Gastroesophageal sphincter (tissue), 4 donors: ENCODE results near the gene LRBA. TPM values are rescaled to one million over a fixed set of nuclear protein-coding genes. Genes with fewer than 3 reads are reported as not detected.

Experiments used
- ATAC-seq: fragments of 150-250 bp; one replicate; pipeline ENCODE4 v1.9.1; 2016; ENCODE audit warnings: mild to moderate bottlenecking, moderate library complexity
- H3K27ac ChIP-seq, 4 donors: fragments of 200-600 bp; sonication (generic) in 3 of 4; 1 replicate in 3 of 4; 2 replicates in 1 of 4; pipeline ENCODE4 v1.5.1; 2016 to 2019
- H3K27me3 ChIP-seq: fragments of 200-600 bp; sonication (generic); one replicate; pipeline ENCODE4 v1.5.1; 2019
- H3K36me3 ChIP-seq, 2 donors: fragments of 200-600 bp; sonication (generic); one replicate each; pipeline ENCODE4 v1.5.1; 2019; ENCODE audit warnings: control low read depth in 1 of 2
- H3K4me1 ChIP-seq, 3 donors: fragments of 200-600 bp; sonication (generic); 1 replicate in 2 of 3; 2 replicates in 1 of 3; pipeline ENCODE4 v1.5.1; 2016 to 2019; ENCODE audit warnings: control low read depth in 2 of 3
- H3K4me3 ChIP-seq, 2 donors: fragments of 200-600 bp; sonication (generic); one replicate each; pipeline ENCODE4 v1.5.1; 2019; ENCODE audit warnings: mild to moderate bottlenecking in 1 of 2, moderate library complexity in 1 of 2
- H3K9me3 ChIP-seq, 3 donors: fragments of 200-600 bp; sonication (generic); one replicate each; pipeline ENCODE4 v1.5.1; 2017 to 2019; ENCODE audit warnings: control low read depth in 2 of 3
- EP300 ChIP-seq: sonication (generic); formaldehyde crosslinking; IDR thresholded peaks from one replicate; pipeline ENCODE4 v1.6.1; 2017; ENCODE audit warnings: antibody characterized with exemption, mild to moderate bottlenecking
- POLR2A ChIP-seq, 2 donors: fragments of 450-650 bp; IDR thresholded peaks; one replicate each; pipeline ENCODE4 v1.6.1; 2017; ENCODE audit warnings: antibody characterized with exemption in 2 of 2, mild to moderate bottlenecking in 2 of 2, moderate library complexity in 1 of 2
- POLR2AphosphoS5 ChIP-seq: sonication (generic); formaldehyde crosslinking; IDR thresholded peaks from one replicate; pipeline ENCODE4 v1.6.1; 2017; ENCODE audit warnings: antibody characterized with exemption
- WGBS, 2 donors: methylation state at CpG; one replicate each; pipeline ENCODE4 v1.1.5; 2018; ENCODE audit warnings: low coverage in 1 of 2; 5-methylcytosine and 5-hydroxymethylcytosine counted together
- total RNA-seq, 4 donors: library from RNA; depleted of rRNA; stranded (reverse); fragments of >200 nt; gene quantifications; one replicate each; pipeline ENCODE4 v1.1.0, GENCODE V29; 2016
- TF ChIP-seq, protein P1 (sequence below), 4 experiments: fragments of 200-600 bp in 2 of 4; fragments of 450-650 bp in 2 of 4; sonication (generic) in 1 of 4; IDR thresholded peaks; one replicate each; pipeline ENCODE4 v1.5.1; 2017 to 2019; ENCODE audit warnings: antibody characterized with exemption in 4 of 4, mild to moderate bottlenecking in 2 of 4, moderate library complexity in 2 of 4

The LRBA gene
- total RNA-seq, 4 donors from 2014 or later = 18.4 to 35.0 (median 23.2) TPM

DNA sequence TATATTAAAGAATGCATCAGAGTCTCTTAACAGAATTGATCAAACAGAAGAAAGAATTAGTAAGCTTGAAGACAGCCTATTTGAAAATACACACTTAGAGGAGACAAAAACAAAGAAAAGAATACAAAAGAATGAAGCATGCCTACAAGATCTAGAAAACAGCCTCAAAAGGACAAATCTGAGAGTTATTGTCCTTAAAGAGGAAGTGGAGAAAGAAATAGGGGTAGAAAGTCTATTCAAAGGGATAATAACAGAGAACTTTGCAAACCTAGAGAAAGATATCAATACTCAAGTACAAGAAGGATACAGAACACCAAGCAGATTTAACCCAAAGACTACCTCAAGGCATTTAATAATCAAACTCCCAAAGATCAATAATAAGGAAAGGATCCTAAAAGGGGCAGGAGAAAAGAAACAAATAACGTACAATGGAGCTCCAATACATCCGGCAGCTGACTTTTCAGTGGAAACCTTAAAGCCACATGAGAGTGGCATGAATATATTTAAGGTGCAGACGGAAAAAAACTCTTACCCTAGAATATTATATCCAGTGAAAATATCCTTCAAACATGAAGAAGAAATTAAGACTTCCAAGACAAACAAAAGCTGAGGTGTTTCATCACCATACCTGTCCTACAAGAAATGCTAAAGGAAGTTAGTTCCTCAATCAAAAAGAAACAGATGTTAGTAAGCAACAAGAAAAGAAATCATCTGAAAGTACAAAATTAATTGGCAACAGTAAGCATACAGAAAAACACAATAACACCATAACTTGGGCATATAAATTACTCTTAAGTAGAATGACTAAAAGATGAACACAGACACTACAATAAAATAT lies 36.1 kb downstream of the LRBA start:
- TF ChIP-seq, protein P1, sequence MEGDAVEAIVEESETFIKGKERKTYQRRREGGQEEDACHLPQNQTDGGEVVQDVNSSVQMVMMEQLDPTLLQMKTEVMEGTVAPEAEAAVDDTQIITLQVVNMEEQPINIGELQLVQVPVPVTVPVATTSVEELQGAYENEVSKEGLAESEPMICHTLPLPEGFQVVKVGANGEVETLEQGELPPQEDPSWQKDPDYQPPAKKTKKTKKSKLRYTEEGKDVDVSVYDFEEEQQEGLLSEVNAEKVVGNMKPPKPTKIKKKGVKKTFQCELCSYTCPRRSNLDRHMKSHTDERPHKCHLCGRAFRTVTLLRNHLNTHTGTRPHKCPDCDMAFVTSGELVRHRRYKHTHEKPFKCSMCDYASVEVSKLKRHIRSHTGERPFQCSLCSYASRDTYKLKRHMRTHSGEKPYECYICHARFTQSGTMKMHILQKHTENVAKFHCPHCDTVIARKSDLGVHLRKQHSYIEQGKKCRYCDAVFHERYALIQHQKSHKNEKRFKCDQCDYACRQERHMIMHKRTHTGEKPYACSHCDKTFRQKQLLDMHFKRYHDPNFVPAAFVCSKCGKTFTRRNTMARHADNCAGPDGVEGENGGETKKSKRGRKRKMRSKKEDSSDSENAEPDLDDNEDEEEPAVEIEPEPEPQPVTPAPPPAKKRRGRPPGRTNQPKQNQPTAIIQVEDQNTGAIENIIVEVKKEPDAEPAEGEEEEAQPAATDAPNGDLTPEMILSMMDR (IDR thresholded peaks at IDR 0.05) = no peak
- no peak for ATAC-seq
- Histone ChIP-seq H3K9me3 (no peaks in the 10 kb centered on the region), H3K36me3 (no peaks in the 10 kb centered on the region), H3K27me3 (no peaks in the 10 kb centered on the region), H3K4me1 (no peaks in the 10 kb centered on the region), H3K4me3 (no peak overlapping the region), H3K27ac (no peak overlapping the region)
- 95 to 96% methylated on average over 3 of the region's 3 CpGs for WGBS, 2 donors

DNA sequence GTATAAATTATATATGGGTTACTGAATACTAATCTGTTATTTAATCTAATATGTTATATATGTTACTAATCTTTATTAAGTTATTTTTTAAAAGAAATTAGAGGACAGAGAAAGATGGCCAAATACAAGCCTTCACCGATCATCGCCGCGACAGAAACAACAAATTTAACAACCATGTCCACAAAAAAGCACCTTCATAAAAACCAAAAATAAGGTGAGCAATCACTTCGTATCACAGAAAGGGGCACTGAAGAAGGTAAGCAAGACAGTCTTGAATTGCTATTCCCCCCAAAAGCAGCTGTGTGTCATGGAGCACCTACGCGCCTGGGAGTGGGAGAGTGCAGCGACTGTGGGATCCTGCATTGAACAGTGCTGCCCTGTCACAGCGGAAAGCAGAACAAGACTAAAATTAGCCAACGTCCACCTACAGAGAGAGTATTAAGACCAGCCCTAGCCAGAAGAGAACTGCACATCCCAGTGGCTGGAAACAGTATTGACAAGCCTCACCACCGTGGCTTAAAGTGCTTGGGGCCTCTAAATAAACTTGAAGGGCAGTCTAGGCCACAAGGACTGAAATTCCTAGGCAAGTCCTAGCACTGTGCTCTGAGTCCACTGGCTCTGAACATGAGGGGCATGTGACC lies 38.5 kb downstream of the LRBA start:
- H3K27ac ChIP-seq = no peak overlapping the region
- no peak for ATAC-seq
- H3K4me1 ChIP-seq = no peaks in the 10 kb centered on the region
- H3K4me3 ChIP-seq = no peak overlapping the region
- no peaks in the 10 kb centered on the region for H3K9me3 ChIP-seq
- no peaks in the 10 kb centered on the region for H3K36me3 ChIP-seq
- H3K27me3 ChIP-seq = no peaks in the 10 kb centered on the region
- WGBS, 2 donors = 82 to 88% methylated on average over 6 to 10 of the region's 11 CpGs
- TF ChIP-seq, protein P1 (IDR thresholded peaks at IDR 0.05) = no peak
- no peak for TF ChIP-seq EP300
- TF ChIP-seq POLR2AphosphoS5 = no peak
- TF ChIP-seq POLR2A (IDR thresholded peaks at IDR 0.05) = no peak

DNA sequence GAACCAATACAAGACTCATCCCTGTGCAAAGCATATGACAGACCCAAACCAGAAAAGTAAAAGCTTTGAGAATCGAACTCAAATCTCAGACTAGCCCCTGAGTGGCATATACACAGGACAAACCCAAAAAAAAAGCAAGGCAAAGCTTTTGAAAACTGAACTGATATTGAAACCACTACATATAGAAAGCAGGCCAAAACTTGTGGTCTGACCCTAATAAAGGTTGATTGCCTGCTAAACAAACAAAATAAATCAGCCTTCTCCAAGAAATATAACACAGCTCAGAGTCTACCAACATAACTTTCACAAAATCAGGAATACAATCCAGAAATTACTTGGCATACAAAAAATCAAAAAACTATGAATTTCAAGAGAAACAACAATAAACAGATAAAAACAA lies 40.3 kb downstream of the LRBA start:
- no peaks in the 10 kb centered on the region for H3K36me3 ChIP-seq
- H3K4me3 ChIP-seq = no peak overlapping the region
- no peak overlapping the region for H3K27ac ChIP-seq
- H3K9me3 ChIP-seq = no peaks in the 10 kb centered on the region
- no peak for TF ChIP-seq POLR2AphosphoS5
- TF ChIP-seq, protein P1 (IDR thresholded peaks at IDR 0.05) = no peak
- TF ChIP-seq EP300 = no peak
- no peak for TF ChIP-seq POLR2A (IDR thresholded peaks at IDR 0.05)
- H3K4me1 ChIP-seq = no peaks in the 10 kb centered on the region
- 90% methylated on average over 1 of the region's 1 CpG; no CpG with 5 or more reads in 1 of the 2 donors for WGBS, 2 donors
- H3K27me3 ChIP-seq = no peaks in the 10 kb centered on the region
- ATAC-seq = no peak

DNA sequence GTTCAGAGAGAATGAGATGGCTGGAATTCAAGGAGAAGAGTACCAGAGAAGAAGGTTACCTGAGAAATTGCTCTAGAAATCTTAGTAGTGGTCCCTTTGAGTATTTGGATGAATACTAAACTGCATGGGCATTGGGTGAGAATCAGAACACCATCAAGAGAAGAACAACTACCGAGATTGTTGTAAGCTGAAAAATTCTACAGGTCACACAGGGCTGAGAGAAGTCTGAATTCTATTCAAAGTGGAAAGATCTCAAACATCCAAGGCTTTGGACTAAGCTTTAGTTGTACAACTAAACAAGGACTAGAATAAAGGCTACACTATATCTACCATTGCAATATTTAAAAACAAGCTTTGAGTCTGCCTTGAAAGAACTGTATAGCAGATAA lies 40.8 kb downstream of the LRBA start:
- TF ChIP-seq, protein P1 (IDR thresholded peaks at IDR 0.05) = no peak
- TF ChIP-seq EP300 = no peak
- no peak for TF ChIP-seq POLR2AphosphoS5
- no peak for TF ChIP-seq POLR2A (IDR thresholded peaks at IDR 0.05)
- Histone ChIP-seq H3K27me3 (no peaks in the 10 kb centered on the region), H3K4me3 (no peak overlapping the region), H3K36me3 (no peaks in the 10 kb centered on the region), H3K27ac (no peak overlapping the region), H3K4me1 (no peaks in the 10 kb centered on the region), H3K9me3 (no peaks in the 10 kb centered on the region)
- 100% methylated on average over 1 of the region's 1 CpG for WGBS, 2 donors
- no peak for ATAC-seq
